GM23338 (cell line): Measurements from ENCODE around the gene STXBP5. TPM values are rescaled to one million over a fixed set of nuclear protein-coding genes. Genes with fewer than 3 reads are reported as not detected.

ENCODE experiments used
- ATAC-seq: fragments of 200-7000 bp; cut with Tn5 transposase; 3 replicates; pipeline ENCODE4 v1.9.1; 2020
- DNase-seq: peaks from one replicate; pipeline ENCODE4 v3.0.0-alpha.2; 2015; ENCODE audit warnings: low spot score
- H2AFZ ChIP-seq: fragments of 200-600 bp; sonication (generic); 2 replicates; pipeline ENCODE4 v1.8.0; 2016; ENCODE audit warnings: antibody characterized with exemption, mild to moderate bottlenecking, moderate library complexity
- H3F3A ChIP-seq: fragments of 200-600 bp; sonication (generic); replicated peaks from 2 replicates; pipeline ENCODE4 v1.8.0; 2017; ENCODE audit warnings: antibody characterized with exemption, mixed run types, low read depth
- H3K27ac ChIP-seq: fragments of 200-600 bp; sonication (generic); 2 replicates; pipeline ENCODE4 v1.6.1; 2016; ENCODE audit warnings: low read depth
- H3K27me3 ChIP-seq: fragments of 200-600 bp; sonication (generic); 2 replicates; pipeline ENCODE4 v1.8.0; 2016; ENCODE audit warnings: mild to moderate bottlenecking, mixed run types, moderate library complexity; ENCODE audit not compliant: insufficient read depth
- H3K36me3 ChIP-seq: fragments of 200-600 bp; sonication (generic); 2 replicates; pipeline ENCODE4 v1.8.0; 2016; ENCODE audit warnings: mild to moderate bottlenecking; ENCODE audit not compliant: insufficient read depth
- H3K4me1 ChIP-seq: fragments of 200-600 bp; sonication (generic); 2 replicates; pipeline ENCODE4 v1.8.0; 2016; ENCODE audit warnings: mild to moderate bottlenecking, moderate library complexity; ENCODE audit not compliant: insufficient read depth
- H3K4me2 ChIP-seq: fragments of 200-600 bp; sonication (generic); 2 replicates; pipeline ENCODE4 v1.7.1; 2017; ENCODE audit warnings: mixed run types
- H3K4me3 ChIP-seq: fragments of 200-600 bp; sonication (generic); 2 replicates; pipeline ENCODE4 v1.6.1; 2016; ENCODE audit warnings: mixed run types
- H3K79me2 ChIP-seq: fragments of 200-600 bp; sonication (generic); replicated peaks from 2 replicates; pipeline ENCODE4 v1.8.0; 2017; ENCODE audit warnings: mild to moderate bottlenecking; ENCODE audit not compliant: insufficient read depth
- H3K9me2 ChIP-seq: fragments of 200-600 bp; sonication (generic); 2 replicates; pipeline ENCODE4 v1.8.0; 2017; ENCODE audit not compliant: insufficient read depth
- H4K20me1 ChIP-seq: fragments of 200-600 bp; sonication (generic); replicated peaks from 2 replicates; pipeline ENCODE4 v1.8.0; 2017; ENCODE audit warnings: mild to moderate bottlenecking; ENCODE audit not compliant: insufficient read depth
- H3K27ac Mint-ChIP-seq: 2 replicates; pipeline ENCODE4 v1.8.0; 2020; ENCODE audit warnings: inconsistent platforms, mild to moderate bottlenecking, moderate library complexity, mixed read lengths
- H3K27me3 Mint-ChIP-seq: 3 replicates; pipeline ENCODE4 v1.8.0; 2022; ENCODE audit warnings: low read depth, mild to moderate bottlenecking, moderate library complexity, mixed read lengths, inconsistent platforms; ENCODE audit not compliant: insufficient read depth, poor library complexity
- H3K36me3 Mint-ChIP-seq: 3 replicates; pipeline ENCODE4 v1.8.0; 2021; ENCODE audit warnings: low read depth, mild to moderate bottlenecking, inconsistent platforms, moderate library complexity, mixed read lengths
- H3K4me1 Mint-ChIP-seq: 3 replicates; pipeline ENCODE4 v1.8.0; 2020; ENCODE audit warnings: mild to moderate bottlenecking, inconsistent platforms, mixed read lengths
- H3K4me3 Mint-ChIP-seq: 3 replicates; pipeline ENCODE4 v1.8.0; 2021; ENCODE audit warnings: moderate library complexity, mild to moderate bottlenecking, inconsistent platforms, mixed read lengths
- H3K9me3 Mint-ChIP-seq: 3 replicates; pipeline ENCODE4 v1.8.0; 2020; ENCODE audit warnings: moderate library complexity, mild to moderate bottlenecking, inconsistent platforms, mixed read lengths
- CREB1 ChIP-seq: fragments of 250-450 bp; sonication (Bioruptor Pico); IDR thresholded peaks from 2 replicates; pipeline ENCODE4 v1.5.0; 2020; ENCODE audit warnings: low read depth, mild to moderate bottlenecking, moderate library complexity
- EZH2 ChIP-seq: fragments of 200-600 bp; sonication (generic); IDR thresholded peaks from one replicate; pipeline ENCODE4 v1.8.0; 2017; ENCODE audit warnings: antibody characterized with exemption, mild to moderate bottlenecking, low read depth; ENCODE audit not compliant: unreplicated experiment
- EZH2phosphoT487 ChIP-seq: fragments of 200-600 bp; sonication (generic); IDR thresholded peaks from one replicate; pipeline ENCODE4 v1.8.1; 2018; ENCODE audit warnings: antibody characterized with exemption; ENCODE audit not compliant: unreplicated experiment
- NANOG ChIP-seq: IDR thresholded peaks from 2 replicates; pipeline ENCODE4 v1.6.1; 2016; ENCODE audit warnings: antibody characterized with exemption, borderline replicate concordance
- POLR2AphosphoS5 ChIP-seq: IDR thresholded peaks from 2 replicates; pipeline ENCODE4 v1.6.1; 2016; ENCODE audit warnings: antibody characterized with exemption, low read depth
- STAT1 ChIP-seq: IDR thresholded peaks from one replicate; pipeline ENCODE4 v1.6.1; 2016; ENCODE audit warnings: antibody characterized with exemption; ENCODE audit not compliant: unreplicated experiment
- ZNF114 ChIP-seq: fragments of 250-450 bp; sonication (Bioruptor Pico); IDR thresholded peaks from 2 replicates; pipeline ENCODE4 v1.5.0; 2020; ENCODE audit warnings: mild to moderate bottlenecking, moderate library complexity
- polyA plus RNA-seq: library from polyadenylated mRNA; unstranded; fragments of >200 nt; fragmentation: Nextera tagmentation; extraction: Ambion mirVana; gene quantifications from 2 replicates; pipeline ENCODE4 v1.2.1, GENCODE V29; 2016
- total RNA-seq: library from RNA; depleted of rRNA; stranded (reverse); fragments of >200 nt; shearing (Covaris generic); gene quantifications from 2 replicates; pipeline ENCODE4 v1.2.3, GENCODE V29; 2014
- TF ChIP-seq, protein P1 (sequence below): IDR thresholded peaks from one replicate; pipeline ENCODE4 v1.6.1; 2018; ENCODE audit warnings: antibody characterized with exemption; ENCODE audit not compliant: unreplicated experiment
- TF ChIP-seq, protein P2 (sequence below): IDR thresholded peaks from 2 replicates; pipeline ENCODE4 v1.6.1; 2016; ENCODE audit warnings: antibody characterized with exemption
- TF ChIP-seq, protein P3 (sequence below), 2 experiments: fragments of 200-600 bp in 1 of 2; sonication (generic) in 1 of 2; conservative IDR thresholded peaks; 2 replicates each; pipeline versions ENCODE4 v1.5.1 to v1.6.1; 2016 to 2017; ENCODE audit warnings: antibody characterized with exemption in 2 of 2, low read depth in 2 of 2, mild to moderate bottlenecking in 2 of 2, moderate library complexity in 1 of 2

STXBP5 gene
- total and polyA plus RNA-seq, 2 experiments from 2014 or later, result 3.9 to 17.8 TPM

DNA sequence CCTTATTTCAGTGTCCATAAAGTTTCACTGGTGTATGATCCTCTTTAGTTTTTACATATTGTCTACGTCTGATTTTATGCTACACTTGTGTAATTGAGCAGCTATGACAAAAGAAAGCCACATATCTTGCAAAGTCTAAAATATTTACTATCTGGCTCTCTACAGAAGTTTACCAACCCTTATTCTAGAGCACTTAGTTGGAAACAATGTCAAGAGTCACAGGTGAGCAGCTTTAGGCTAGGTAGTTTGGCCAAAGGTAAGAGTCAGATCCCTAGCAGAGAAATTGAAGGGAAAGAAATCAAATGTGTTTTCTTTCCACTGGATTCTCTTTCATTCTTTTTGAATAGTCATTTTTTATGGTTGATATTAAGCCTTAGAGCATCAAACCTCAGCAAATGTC lies 34.7 kb upstream of the STXBP5 start (continued):
- no peak for TF ChIP-seq EZH2
- TF ChIP-seq NANOG, result no peak
- TF ChIP-seq, protein P1, sequence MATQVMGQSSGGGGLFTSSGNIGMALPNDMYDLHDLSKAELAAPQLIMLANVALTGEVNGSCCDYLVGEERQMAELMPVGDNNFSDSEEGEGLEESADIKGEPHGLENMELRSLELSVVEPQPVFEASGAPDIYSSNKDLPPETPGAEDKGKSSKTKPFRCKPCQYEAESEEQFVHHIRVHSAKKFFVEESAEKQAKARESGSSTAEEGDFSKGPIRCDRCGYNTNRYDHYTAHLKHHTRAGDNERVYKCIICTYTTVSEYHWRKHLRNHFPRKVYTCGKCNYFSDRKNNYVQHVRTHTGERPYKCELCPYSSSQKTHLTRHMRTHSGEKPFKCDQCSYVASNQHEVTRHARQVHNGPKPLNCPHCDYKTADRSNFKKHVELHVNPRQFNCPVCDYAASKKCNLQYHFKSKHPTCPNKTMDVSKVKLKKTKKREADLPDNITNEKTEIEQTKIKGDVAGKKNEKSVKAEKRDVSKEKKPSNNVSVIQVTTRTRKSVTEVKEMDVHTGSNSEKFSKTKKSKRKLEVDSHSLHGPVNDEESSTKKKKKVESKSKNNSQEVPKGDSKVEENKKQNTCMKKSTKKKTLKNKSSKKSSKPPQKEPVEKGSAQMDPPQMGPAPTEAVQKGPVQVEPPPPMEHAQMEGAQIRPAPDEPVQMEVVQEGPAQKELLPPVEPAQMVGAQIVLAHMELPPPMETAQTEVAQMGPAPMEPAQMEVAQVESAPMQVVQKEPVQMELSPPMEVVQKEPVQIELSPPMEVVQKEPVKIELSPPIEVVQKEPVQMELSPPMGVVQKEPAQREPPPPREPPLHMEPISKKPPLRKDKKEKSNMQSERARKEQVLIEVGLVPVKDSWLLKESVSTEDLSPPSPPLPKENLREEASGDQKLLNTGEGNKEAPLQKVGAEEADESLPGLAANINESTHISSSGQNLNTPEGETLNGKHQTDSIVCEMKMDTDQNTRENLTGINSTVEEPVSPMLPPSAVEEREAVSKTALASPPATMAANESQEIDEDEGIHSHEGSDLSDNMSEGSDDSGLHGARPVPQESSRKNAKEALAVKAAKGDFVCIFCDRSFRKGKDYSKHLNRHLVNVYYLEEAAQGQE, result no peak
- TF ChIP-seq, protein P2, sequence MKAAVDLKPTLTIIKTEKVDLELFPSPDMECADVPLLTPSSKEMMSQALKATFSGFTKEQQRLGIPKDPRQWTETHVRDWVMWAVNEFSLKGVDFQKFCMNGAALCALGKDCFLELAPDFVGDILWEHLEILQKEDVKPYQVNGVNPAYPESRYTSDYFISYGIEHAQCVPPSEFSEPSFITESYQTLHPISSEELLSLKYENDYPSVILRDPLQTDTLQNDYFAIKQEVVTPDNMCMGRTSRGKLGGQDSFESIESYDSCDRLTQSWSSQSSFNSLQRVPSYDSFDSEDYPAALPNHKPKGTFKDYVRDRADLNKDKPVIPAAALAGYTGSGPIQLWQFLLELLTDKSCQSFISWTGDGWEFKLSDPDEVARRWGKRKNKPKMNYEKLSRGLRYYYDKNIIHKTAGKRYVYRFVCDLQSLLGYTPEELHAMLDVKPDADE, result no peak

DNA sequence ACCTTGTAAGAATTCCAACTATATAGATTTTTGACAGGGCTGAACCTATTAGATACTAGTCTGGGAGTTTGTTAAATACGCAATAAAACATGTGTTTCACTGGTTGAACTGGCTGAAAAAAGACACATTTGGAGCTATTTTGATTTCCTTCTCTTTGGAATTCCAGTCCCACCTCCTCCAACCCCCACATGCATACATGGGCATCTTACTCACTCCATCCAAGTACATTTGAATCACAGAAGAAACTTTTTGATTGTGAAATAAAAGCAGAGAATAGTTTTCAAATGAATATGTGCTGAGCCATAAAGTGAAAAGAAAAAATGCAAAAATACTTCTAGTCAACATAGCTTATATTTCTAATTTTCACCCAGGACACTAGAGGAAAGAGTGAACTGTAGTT lies 33.9 kb upstream of the STXBP5 start:
- no peak for ATAC-seq
- H3K4me1 Mint-ChIP-seq, result peaks cover 5% of the 10 kb centered on the region; the same call in 2 of the 3 replicates
- H3K4me3 Mint-ChIP-seq, result no peak overlapping the region
- Histone ChIP-seq H3K27ac (no peak overlapping the region), H3F3A (no peaks in the 10 kb centered on the region), H3K4me2 (no peak overlapping the region), H3K36me3 (no peaks in the 10 kb centered on the region), H3K79me2 (no peaks in the 10 kb centered on the region), H3K27me3 (no peaks in the 10 kb centered on the region), H4K20me1 (no peaks in the 10 kb centered on the region), H3K4me1 (no peaks in the 10 kb centered on the region), H2AFZ (no peak overlapping the region), H3K4me3 (no peak overlapping the region), H3K9me2 (0 out of 2 replicates have a peak, but pooled peaks cover 2% of the 10 kb centered on the region)
- TF ChIP-seq, protein P3, sequence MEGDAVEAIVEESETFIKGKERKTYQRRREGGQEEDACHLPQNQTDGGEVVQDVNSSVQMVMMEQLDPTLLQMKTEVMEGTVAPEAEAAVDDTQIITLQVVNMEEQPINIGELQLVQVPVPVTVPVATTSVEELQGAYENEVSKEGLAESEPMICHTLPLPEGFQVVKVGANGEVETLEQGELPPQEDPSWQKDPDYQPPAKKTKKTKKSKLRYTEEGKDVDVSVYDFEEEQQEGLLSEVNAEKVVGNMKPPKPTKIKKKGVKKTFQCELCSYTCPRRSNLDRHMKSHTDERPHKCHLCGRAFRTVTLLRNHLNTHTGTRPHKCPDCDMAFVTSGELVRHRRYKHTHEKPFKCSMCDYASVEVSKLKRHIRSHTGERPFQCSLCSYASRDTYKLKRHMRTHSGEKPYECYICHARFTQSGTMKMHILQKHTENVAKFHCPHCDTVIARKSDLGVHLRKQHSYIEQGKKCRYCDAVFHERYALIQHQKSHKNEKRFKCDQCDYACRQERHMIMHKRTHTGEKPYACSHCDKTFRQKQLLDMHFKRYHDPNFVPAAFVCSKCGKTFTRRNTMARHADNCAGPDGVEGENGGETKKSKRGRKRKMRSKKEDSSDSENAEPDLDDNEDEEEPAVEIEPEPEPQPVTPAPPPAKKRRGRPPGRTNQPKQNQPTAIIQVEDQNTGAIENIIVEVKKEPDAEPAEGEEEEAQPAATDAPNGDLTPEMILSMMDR (conservative IDR thresholded peaks at IDR 0.05; ENCODE audit: low read depth in 2 of 2), result no peak
- no peak for TF ChIP-seq NANOG
- TF ChIP-seq STAT1, result no peak
- TF ChIP-seq EZH2phosphoT487, result no peak
- TF ChIP-seq ZNF114, result no peak
- TF ChIP-seq, protein P2, result no peak
- no peak for TF ChIP-seq EZH2
- TF ChIP-seq CREB1, result no peak
- no peak for TF ChIP-seq POLR2AphosphoS5
- TF ChIP-seq, protein P1, result no peak
- no peaks in the 10 kb centered on the region for H3K36me3 Mint-ChIP-seq
- no peaks in the 10 kb centered on the region for H3K9me3 Mint-ChIP-seq
- H3K27ac Mint-ChIP-seq, result no peak overlapping the region; the same call in 1 of the 2 replicates
- H3K27me3 Mint-ChIP-seq, result peaks cover 2% of the 10 kb centered on the region
- DNase-seq, result no peak
